Measurements from ENCODE around the gene ULK4. TPM values are rescaled to one million over a fixed set of nuclear protein-coding genes. Genes with fewer than 3 reads are reported as not detected.

ULK4 gene
- total RNA-seq, 1 experiment from 2014 or later, result 6.3 TPM

DNA sequence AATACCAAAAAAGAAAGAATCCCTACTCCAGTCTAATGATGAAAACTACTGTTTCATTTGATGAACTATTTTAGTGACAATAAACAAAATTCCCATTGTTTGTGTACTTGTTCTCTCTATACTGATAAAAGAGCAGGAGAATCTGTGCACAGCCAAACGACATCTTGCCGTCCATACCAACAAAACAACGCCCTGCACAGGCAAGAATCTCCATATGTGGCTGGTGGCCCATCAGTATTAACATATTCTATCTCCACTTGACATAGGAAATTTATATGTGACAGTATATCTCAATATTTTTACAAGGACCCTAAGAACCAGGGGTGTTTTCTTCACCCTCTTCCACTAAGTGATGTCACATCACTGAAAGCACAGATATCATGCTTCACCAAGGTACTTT, 279.5 kb downstream of the ULK4 start:
- H3K27ac ChIP-seq (ENCODE audit: low read depth, low read length), result no peak overlapping the region
- no peaks in the 10 kb centered on the region for H3K9me3 ChIP-seq (ENCODE audit: control insufficient read depth in 1 of 2, insufficient read depth in 1 of 2, low read depth in 1 of 2, low read length in 2 of 2)
- ATAC-seq (no peak), DNase-seq (ENCODE audit: low read depth, low spot score) (no peak)
- H3K4me1 ChIP-seq (ENCODE audit: control insufficient read depth in 1 of 2, insufficient read depth in 2 of 2, low read length in 2 of 2), result no peaks in the 10 kb centered on the region
- intact Hi-C loops (cut with micrococcal nuclease), result no loop called here
- no peaks in the 10 kb centered on the region for H4K20me1 ChIP-seq (ENCODE audit: insufficient read depth)
- H2AFZ ChIP-seq (ENCODE audit: low read depth, low read length, poor library complexity, severe bottlenecking), result no peak overlapping the region
- no peak overlapping the region for H3K9ac ChIP-seq (ENCODE audit: low read length)
- TF ChIP-seq JUND (IDR thresholded peaks at IDR 0.05), result no peak
- no peak for TF ChIP-seq CEBPB (IDR thresholded peaks at IDR 0.05; ENCODE audit: low read depth)
- TF ChIP-seq, protein P1, sequence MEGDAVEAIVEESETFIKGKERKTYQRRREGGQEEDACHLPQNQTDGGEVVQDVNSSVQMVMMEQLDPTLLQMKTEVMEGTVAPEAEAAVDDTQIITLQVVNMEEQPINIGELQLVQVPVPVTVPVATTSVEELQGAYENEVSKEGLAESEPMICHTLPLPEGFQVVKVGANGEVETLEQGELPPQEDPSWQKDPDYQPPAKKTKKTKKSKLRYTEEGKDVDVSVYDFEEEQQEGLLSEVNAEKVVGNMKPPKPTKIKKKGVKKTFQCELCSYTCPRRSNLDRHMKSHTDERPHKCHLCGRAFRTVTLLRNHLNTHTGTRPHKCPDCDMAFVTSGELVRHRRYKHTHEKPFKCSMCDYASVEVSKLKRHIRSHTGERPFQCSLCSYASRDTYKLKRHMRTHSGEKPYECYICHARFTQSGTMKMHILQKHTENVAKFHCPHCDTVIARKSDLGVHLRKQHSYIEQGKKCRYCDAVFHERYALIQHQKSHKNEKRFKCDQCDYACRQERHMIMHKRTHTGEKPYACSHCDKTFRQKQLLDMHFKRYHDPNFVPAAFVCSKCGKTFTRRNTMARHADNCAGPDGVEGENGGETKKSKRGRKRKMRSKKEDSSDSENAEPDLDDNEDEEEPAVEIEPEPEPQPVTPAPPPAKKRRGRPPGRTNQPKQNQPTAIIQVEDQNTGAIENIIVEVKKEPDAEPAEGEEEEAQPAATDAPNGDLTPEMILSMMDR (IDR thresholded peaks at IDR 0.05 in 2 of 3, conservative IDR thresholded peaks at IDR 0.05 in 1 of 3; ENCODE audit: borderline replicate concordance in 1 of 3, insufficient read depth in 1 of 3, low read depth in 2 of 3, low read length in 2 of 3), result no peak
- TF ChIP-seq, protein P2, sequence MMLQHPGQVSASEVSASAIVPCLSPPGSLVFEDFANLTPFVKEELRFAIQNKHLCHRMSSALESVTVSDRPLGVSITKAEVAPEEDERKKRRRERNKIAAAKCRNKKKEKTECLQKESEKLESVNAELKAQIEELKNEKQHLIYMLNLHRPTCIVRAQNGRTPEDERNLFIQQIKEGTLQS (IDR thresholded peaks at IDR 0.05), result no peak
- TF ChIP-seq SRF (IDR thresholded peaks at IDR 0.05; ENCODE audit: low read depth), result no peak
- no peak for TF ChIP-seq SIN3A (IDR thresholded peaks at IDR 0.05; ENCODE audit: low read depth)
- no peak for TF ChIP-seq YY1 (IDR thresholded peaks at IDR 0.05; ENCODE audit: extremely low read depth, insufficient replicate concordance, low read depth, low read length)
- no peak for TF ChIP-seq EGR1 (IDR thresholded peaks at IDR 0.05; ENCODE audit: low read depth)
- TF ChIP-seq EZH2phosphoT487 (IDR thresholded peaks at IDR 0.05; ENCODE audit: borderline replicate concordance), result no peak
- no peak for TF ChIP-seq EZH2 (IDR thresholded peaks at IDR 0.05)
- no peak for TF ChIP-seq FOSL1 (IDR thresholded peaks at IDR 0.05; ENCODE audit: low read depth)
- no peak for TF ChIP-seq POLR2AphosphoS5 (IDR thresholded peaks at IDR 0.05; ENCODE audit: low read depth, low read length)
- TF ChIP-seq, protein P3, sequence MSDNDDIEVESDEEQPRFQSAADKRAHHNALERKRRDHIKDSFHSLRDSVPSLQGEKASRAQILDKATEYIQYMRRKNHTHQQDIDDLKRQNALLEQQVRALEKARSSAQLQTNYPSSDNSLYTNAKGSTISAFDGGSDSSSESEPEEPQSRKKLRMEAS (IDR thresholded peaks at IDR 0.05), result no peak
- no peak for TF ChIP-seq TCF7L2 (IDR thresholded peaks at IDR 0.05; ENCODE audit: borderline replicate concordance, extremely low read depth, insufficient read depth, insufficient read length)
- H3K4me3 ChIP-seq (replicated peaks in 1 of 2; ENCODE audit: low read depth in 1 of 2, low read length in 2 of 2), result no peak overlapping the region
- no peaks in the 10 kb centered on the region for H3K79me2 ChIP-seq (ENCODE audit: insufficient read depth, low read length)
- no peaks in the 10 kb centered on the region for H3K9me2 ChIP-seq (ENCODE audit: insufficient read depth)
- CTCF ChIA-PET, result no interaction called here
- POLR2A ChIA-PET, result no interaction called here
- no peaks in the 10 kb centered on the region for H3K27me3 ChIP-seq (ENCODE audit: insufficient read depth, low read length)
- RAD21 ChIA-PET (ENCODE audit: low non-redundant PET in 1 of 2, low total read pairs in 2 of 2, uncharacterized antibody in 2 of 2, unreplicated experiment in 2 of 2), result no interaction called here
- H3K4me2 ChIP-seq (ENCODE audit: low read length), result no peak overlapping the region
- BruUV-seq (replicated peaks), result no TSS peak
- no peaks in the 10 kb centered on the region for H3K36me3 ChIP-seq (ENCODE audit: control insufficient read depth in 1 of 2, insufficient read depth in 2 of 2, low read length in 2 of 2)
